Gastrocnemius medialis (tissue), 4 donors: ENCODE data around the gene VTI1A. TPM values are rescaled to one million over a fixed set of nuclear protein-coding genes. Genes with fewer than 3 reads are reported as not detected.

Experiments
- ATAC-seq, 2 donors: fragments of 150-250 bp; one replicate each; pipeline ENCODE4 v1.9.1; 2016
- DNase-seq, 2 donors: peaks; one replicate each; pipeline ENCODE4 v3.0.0-alpha.2; 2019
- H3K27ac ChIP-seq, 4 donors: fragments of 200-600 bp; sonication (generic); 1 replicate in 1 of 4; 2 replicates in 3 of 4; pipeline ENCODE4 v1.5.1; 2016 to 2018; ENCODE audit warnings: mild to moderate bottlenecking in 2 of 4, moderate library complexity in 1 of 4
- H3K27me3 ChIP-seq, 3 donors: fragments of 200-600 bp; sonication (generic) in 2 of 3; 1 replicate in 1 of 3; 2 replicates in 2 of 3; pipeline versions ENCODE4 v1.5.1 to v1.6.0; 2016 to 2019; ENCODE audit warnings: mild to moderate bottlenecking in 1 of 3, moderate library complexity in 1 of 3
- H3K36me3 ChIP-seq, 2 donors: fragments of 200-600 bp; sonication (generic) in 1 of 2; one replicate each; pipeline ENCODE4 v1.5.1; 2017 to 2018
- H3K4me1 ChIP-seq, 2 donors: fragments of 200-600 bp; sonication (generic) in 1 of 2; one replicate each; pipeline ENCODE4 v1.5.1; 2016 to 2017; ENCODE audit warnings: mild to moderate bottlenecking in 2 of 2
- H3K4me3 ChIP-seq, 4 donors: fragments of 200-600 bp; sonication (generic) in 3 of 4; 1 replicate in 1 of 4; 2 replicates in 3 of 4; pipeline ENCODE4 v1.5.1; 2016 to 2019; ENCODE audit warnings: mild to moderate bottlenecking in 2 of 4
- H3K9me3 ChIP-seq, 3 donors: fragments of 200-600 bp; sonication (generic) in 2 of 3; 1 replicate in 1 of 3; 2 replicates in 2 of 3; pipeline ENCODE4 v1.5.1; 2016 to 2019
- POLR2A ChIP-seq, 2 donors: fragments of 450-650 bp; IDR thresholded peaks; one replicate each; pipeline ENCODE4 v1.6.1; 2017; ENCODE audit warnings: antibody characterized with exemption in 2 of 2, mild to moderate bottlenecking in 2 of 2, moderate library complexity in 2 of 2
- in situ Hi-C, 4 donors: fragments of 200-750 bp; cut with MboI; loops; one replicate each; pipeline versions ENCODE4 v1.15.0 to v1.8.0; 2017; ENCODE audit warnings: low sequenced_read_pairs in 4 of 4
- intact Hi-C: fragments of 100-400 bp; cut with DNase I; formaldehyde crosslinking; loops from one replicate; pipeline ENCODE4 v1.15.1; 2023; ENCODE audit warnings: low total_unique reads
- total RNA-seq, 4 donors: library from RNA; depleted of rRNA; stranded (reverse); fragments of >200 nt; gene quantifications; one replicate each; pipeline versions ENCODE4 v1.1.0 to v1.2.3, GENCODE V29; 2016
- TF ChIP-seq, protein P1 (sequence below), 5 experiments: fragments of 450-650 bp in 3 of 5; fragments of 200-600 bp in 2 of 5; sonication (generic) in 2 of 5; IDR thresholded peaks in 4 of 5; conservative IDR thresholded peaks in 1 of 5; 1 replicate in 4 of 5; 2 replicates in 1 of 5; pipeline ENCODE4 v1.5.1; 2016 to 2019; ENCODE audit warnings: antibody characterized with exemption in 5 of 5, mild to moderate bottlenecking in 3 of 5, moderate library complexity in 3 of 5

Gene VTI1A
- total RNA-seq, 4 donors from 2014 or later = 26.5 to 51.2 (median 30.6) TPM

DNA sequence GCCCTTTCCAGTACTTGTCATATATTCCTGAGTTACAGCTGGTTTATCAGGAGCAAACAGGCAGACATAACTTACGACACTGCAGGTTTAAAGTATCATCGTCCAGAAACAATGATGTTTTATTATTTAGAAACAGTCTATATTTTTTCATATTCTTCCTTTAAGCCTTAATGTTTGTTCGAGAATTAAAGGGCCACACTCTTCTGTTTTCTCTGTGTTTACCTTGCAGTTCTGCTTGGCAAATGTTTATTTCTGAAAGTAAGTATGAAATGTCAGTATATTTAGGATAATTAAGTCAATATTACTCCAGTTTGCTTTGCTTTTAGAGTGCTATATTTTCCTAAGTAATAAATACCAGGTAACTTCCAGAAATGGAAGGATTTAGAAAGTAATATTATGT lies 115.1 kb downstream of the VTI1A start:
- no peaks in the 10 kb centered on the region for H3K4me1 ChIP-seq
- TF ChIP-seq POLR2A (IDR thresholded peaks at IDR 0.05) = no peak
- TF ChIP-seq, protein P1, sequence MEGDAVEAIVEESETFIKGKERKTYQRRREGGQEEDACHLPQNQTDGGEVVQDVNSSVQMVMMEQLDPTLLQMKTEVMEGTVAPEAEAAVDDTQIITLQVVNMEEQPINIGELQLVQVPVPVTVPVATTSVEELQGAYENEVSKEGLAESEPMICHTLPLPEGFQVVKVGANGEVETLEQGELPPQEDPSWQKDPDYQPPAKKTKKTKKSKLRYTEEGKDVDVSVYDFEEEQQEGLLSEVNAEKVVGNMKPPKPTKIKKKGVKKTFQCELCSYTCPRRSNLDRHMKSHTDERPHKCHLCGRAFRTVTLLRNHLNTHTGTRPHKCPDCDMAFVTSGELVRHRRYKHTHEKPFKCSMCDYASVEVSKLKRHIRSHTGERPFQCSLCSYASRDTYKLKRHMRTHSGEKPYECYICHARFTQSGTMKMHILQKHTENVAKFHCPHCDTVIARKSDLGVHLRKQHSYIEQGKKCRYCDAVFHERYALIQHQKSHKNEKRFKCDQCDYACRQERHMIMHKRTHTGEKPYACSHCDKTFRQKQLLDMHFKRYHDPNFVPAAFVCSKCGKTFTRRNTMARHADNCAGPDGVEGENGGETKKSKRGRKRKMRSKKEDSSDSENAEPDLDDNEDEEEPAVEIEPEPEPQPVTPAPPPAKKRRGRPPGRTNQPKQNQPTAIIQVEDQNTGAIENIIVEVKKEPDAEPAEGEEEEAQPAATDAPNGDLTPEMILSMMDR (IDR thresholded peaks at IDR 0.05 in 4 of 5, conservative IDR thresholded peaks at IDR 0.05 in 1 of 5) = no peak
- no peaks in the 10 kb centered on the region for H3K9me3 ChIP-seq
- H3K36me3 ChIP-seq = no peaks in the 10 kb centered on the region
- H3K27ac ChIP-seq = no peak overlapping the region
- DNase-seq (no peak), ATAC-seq (no peak)
- H3K4me3 ChIP-seq = no peak overlapping the region
- intact Hi-C loops = no loop called here
- H3K27me3 ChIP-seq = no peaks in the 10 kb centered on the region
- in situ Hi-C loops = loop anchor here in 2 of 4 donors (10.0 to 25.0 kb wide), 3 partner anchors 575 to 825 kb away; no protein-coding TSS in a partner anchor

DNA sequence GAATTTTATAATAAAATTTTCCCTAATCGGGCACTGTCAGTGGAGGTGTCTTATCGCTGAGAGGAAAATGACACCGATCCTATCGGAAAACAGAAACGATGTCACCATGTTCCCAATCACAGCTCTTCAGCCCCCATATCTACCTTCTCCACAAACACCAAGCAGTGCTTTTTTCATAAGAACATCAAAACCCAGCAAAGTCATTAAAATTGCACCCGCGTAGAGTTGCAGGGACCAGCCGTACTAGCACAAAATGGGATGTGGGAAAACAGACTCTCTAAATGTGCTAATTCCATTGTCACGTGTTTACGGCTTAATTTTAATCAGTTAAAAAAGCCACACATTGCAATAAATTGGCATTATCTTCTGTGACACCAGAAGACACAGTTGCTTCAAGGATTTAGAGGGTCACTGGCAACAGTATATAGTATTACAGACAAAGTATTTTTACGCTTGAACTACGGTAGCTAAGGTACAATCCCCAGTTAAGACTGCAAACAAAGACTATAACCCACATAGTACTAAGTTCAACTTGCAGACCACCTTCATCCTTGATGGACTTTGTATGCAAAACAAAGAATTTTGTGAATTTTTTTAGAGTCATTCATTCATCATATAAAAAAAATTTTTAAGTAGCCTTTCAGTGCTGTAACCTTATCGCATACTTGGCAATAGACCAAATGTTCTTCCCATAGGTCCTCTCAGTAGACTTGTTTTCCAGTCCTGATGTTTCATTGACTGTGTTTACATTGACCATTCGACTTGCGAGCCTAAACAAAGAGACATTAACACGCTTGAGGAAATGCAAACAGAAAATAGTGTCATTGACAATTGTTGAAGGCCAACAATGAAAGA lies 116.0 kb downstream of the VTI1A start:
- in situ Hi-C loops = loop anchor here in 2 of 4 donors (10.0 to 25.0 kb wide), 3 partner anchors 574 to 824 kb away; no protein-coding TSS in a partner anchor
- ATAC-seq = no peak
- no peak for TF ChIP-seq POLR2A (IDR thresholded peaks at IDR 0.05)
- TF ChIP-seq, protein P1 (IDR thresholded peaks at IDR 0.05 in 4 of 5, conservative IDR thresholded peaks at IDR 0.05 in 1 of 5) = no peak

DNA sequence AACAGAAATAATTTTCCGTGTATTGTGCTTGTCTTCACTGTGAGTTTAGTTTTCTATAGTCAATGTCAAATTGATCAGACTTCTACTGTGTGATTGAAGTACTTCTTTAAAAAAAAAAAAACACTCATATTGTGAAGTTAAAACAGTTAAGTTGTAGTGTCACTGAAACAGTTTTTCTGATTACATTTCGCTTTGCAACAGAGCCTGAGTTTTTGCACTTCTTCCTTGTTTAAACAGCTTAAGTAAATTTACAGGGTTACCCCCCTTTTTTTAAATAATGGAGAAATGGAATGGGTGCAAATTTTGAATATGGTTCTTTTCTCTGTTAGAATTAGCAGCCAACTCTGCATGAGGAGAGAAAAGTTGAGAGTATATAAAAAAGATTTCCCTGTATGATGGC lies 117.3 kb downstream of the VTI1A start:
- Histone ChIP-seq H3K36me3 (no peaks in the 10 kb centered on the region), H3K27me3 (no peaks in the 10 kb centered on the region), H3K9me3 (no peaks in the 10 kb centered on the region), H3K4me3 (no peak overlapping the region), H3K4me1 (no peaks in the 10 kb centered on the region), H3K27ac (no peak overlapping the region)
- ATAC-seq (no peak), DNase-seq (no peak)
- in situ Hi-C loops (loop anchor here in 2 of 4 donors (10.0 to 25.0 kb wide), 3 partner anchors 573 to 823 kb away; no protein-coding TSS in a partner anchor), intact Hi-C loops (no loop called here)
- TF ChIP-seq, protein P1 (IDR thresholded peaks at IDR 0.05 in 4 of 5, conservative IDR thresholded peaks at IDR 0.05 in 1 of 5) = no peak
- no peak for TF ChIP-seq POLR2A (IDR thresholded peaks at IDR 0.05)

More for the DNA sequence above, 116.0 kb downstream of the VTI1A start:
- Histone ChIP-seq H3K4me3 (no peak overlapping the region), H3K36me3 (no peaks in the 10 kb centered on the region), H3K27me3 (no peaks in the 10 kb centered on the region), H3K4me1 (no peaks in the 10 kb centered on the region), H3K27ac (no peak overlapping the region), H3K9me3 (no peaks in the 10 kb centered on the region)
- intact Hi-C loops = no loop called here
- no peak for DNase-seq

DNA sequence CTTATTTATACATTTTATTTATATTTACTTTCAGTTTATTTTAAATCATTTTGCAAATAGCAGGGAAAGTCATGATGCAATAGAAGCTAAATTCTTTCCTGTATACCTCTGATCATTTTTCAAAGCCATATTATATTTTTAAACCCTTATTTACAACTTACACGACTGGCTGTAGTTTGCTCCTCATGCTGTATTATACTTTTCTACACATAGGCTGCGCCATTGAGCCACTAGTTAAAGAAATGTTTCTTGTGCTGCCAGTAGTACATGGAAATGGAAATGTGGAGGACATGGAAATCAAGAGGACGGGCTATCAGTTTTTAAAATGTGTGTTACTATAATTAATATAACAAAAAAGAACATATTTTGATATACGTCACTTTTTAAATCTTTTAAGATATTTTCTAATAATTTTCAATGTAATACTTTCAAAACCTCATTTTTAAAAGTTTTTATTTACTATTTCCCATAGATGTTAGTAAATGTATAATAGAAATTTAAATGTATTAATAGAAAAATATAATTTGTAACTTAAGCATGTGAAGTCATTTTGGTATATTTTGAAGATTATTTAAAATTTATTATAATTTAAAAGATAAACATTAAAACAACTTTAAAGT lies 118.5 kb downstream of the VTI1A start:
- H3K4me1 ChIP-seq = no peaks in the 10 kb centered on the region
- no peaks in the 10 kb centered on the region for H3K27me3 ChIP-seq
- no peak overlapping the region for H3K27ac ChIP-seq
- intact Hi-C loops = no loop called here
- no peak overlapping the region for H3K4me3 ChIP-seq
- in situ Hi-C loops = loop anchor here in 2 of 4 donors (10.0 to 25.0 kb wide), 3 partner anchors 572 to 822 kb away; no protein-coding TSS in a partner anchor
- peak in 1 of 2 donors; percentile 51 for ATAC-seq
- no peak for TF ChIP-seq POLR2A (IDR thresholded peaks at IDR 0.05)
- TF ChIP-seq, protein P1 (IDR thresholded peaks at IDR 0.05 in 4 of 5, conservative IDR thresholded peaks at IDR 0.05 in 1 of 5) = peak; percentile 22 to 47 (median 35)
- H3K9me3 ChIP-seq = no peaks in the 10 kb centered on the region
- no peaks in the 10 kb centered on the region for H3K36me3 ChIP-seq
- DNase-seq = no peak
